Esophagus squamous epithelium (tissue), 4 donors: Measurements from ENCODE around the gene ZNF358.

ENCODE experiments used
- POLR2A ChIP-seq, 4 donors: fragments of 450-650 bp; IDR thresholded peaks; one replicate each; pipeline ENCODE4 v1.6.1; 2017; ENCODE audit warnings: antibody characterized with exemption in 4 of 4, mild to moderate bottlenecking in 4 of 4, moderate library complexity in 3 of 4
- TF ChIP-seq, protein P1 (sequence below), 6 experiments: fragments of 450-650 bp in 4 of 6; fragments of 200-600 bp in 2 of 6; sonication (generic) in 2 of 6; IDR thresholded peaks; one replicate each; pipeline ENCODE4 v1.5.1; 2016 to 2019; ENCODE audit warnings: antibody characterized with exemption in 6 of 6, mild to moderate bottlenecking in 4 of 6, moderate library complexity in 4 of 6

DNA sequence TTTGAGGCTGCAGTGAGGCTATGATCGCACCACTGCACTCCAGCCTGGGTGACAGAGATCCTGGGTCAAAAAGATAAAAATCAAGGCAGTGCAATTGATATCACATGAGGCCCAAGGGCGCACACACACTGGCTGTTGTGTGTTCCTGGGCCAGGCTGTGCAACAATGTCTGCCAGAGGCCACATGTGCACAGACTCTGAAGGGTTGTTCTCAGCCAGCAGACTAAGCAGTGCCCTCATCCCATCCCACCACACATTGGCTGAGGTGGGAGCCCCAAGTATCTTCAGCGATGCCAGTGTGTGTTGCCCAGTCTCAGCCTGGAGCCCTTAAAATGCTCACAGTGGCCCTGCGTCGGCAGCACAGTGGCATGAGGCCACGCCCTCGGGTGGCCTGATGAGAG lies 39.7 kb upstream of the ZNF358 start:
- TF ChIP-seq, protein P1, sequence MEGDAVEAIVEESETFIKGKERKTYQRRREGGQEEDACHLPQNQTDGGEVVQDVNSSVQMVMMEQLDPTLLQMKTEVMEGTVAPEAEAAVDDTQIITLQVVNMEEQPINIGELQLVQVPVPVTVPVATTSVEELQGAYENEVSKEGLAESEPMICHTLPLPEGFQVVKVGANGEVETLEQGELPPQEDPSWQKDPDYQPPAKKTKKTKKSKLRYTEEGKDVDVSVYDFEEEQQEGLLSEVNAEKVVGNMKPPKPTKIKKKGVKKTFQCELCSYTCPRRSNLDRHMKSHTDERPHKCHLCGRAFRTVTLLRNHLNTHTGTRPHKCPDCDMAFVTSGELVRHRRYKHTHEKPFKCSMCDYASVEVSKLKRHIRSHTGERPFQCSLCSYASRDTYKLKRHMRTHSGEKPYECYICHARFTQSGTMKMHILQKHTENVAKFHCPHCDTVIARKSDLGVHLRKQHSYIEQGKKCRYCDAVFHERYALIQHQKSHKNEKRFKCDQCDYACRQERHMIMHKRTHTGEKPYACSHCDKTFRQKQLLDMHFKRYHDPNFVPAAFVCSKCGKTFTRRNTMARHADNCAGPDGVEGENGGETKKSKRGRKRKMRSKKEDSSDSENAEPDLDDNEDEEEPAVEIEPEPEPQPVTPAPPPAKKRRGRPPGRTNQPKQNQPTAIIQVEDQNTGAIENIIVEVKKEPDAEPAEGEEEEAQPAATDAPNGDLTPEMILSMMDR (IDR thresholded peaks at IDR 0.05): no peak
- TF ChIP-seq POLR2A (IDR thresholded peaks at IDR 0.05): no peak
